ENCODE data around the gene PTPRZ1.

Gene PTPRZ1

DNA sequence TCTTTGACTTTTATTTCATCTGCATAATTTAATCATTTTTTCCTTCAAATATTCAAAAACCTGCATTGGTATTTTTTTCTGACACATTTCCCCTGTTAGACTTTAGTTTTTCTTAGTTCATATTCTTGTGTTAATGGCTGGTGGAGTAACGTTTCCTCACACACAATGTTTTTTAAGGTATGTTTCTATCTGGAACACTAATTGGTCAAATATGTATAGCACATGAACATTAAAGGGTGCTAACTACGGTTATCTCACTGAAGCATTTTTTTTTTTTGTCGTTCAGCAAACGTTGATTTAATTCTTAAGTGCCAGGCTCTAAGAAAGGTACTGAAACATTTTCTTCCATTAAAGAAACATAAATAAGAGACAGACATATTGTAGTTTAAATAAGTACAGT, 87.7 kb downstream of the PTPRZ1 start:
- no peaks in the 10 kb centered on the region for H3K27me3 ChIP-seq (ENCODE audit: insufficient read depth, low read depth, severe bottlenecking)
- H3K27ac ChIP-seq: no peak overlapping the region
- no peak overlapping the region for H3K4me3 ChIP-seq (ENCODE audit: low read depth, low read length)
- H3K36me3 ChIP-seq: no peaks in the 10 kb centered on the region
- H3K9me3 ChIP-seq (ENCODE audit: severe bottlenecking): no peaks in the 10 kb centered on the region
- TF ChIP-seq, protein P1, sequence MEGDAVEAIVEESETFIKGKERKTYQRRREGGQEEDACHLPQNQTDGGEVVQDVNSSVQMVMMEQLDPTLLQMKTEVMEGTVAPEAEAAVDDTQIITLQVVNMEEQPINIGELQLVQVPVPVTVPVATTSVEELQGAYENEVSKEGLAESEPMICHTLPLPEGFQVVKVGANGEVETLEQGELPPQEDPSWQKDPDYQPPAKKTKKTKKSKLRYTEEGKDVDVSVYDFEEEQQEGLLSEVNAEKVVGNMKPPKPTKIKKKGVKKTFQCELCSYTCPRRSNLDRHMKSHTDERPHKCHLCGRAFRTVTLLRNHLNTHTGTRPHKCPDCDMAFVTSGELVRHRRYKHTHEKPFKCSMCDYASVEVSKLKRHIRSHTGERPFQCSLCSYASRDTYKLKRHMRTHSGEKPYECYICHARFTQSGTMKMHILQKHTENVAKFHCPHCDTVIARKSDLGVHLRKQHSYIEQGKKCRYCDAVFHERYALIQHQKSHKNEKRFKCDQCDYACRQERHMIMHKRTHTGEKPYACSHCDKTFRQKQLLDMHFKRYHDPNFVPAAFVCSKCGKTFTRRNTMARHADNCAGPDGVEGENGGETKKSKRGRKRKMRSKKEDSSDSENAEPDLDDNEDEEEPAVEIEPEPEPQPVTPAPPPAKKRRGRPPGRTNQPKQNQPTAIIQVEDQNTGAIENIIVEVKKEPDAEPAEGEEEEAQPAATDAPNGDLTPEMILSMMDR (IDR thresholded peaks at IDR 0.05; ENCODE audit: low read depth, low read length): no peak
- no peak for DNase-seq

DNA sequence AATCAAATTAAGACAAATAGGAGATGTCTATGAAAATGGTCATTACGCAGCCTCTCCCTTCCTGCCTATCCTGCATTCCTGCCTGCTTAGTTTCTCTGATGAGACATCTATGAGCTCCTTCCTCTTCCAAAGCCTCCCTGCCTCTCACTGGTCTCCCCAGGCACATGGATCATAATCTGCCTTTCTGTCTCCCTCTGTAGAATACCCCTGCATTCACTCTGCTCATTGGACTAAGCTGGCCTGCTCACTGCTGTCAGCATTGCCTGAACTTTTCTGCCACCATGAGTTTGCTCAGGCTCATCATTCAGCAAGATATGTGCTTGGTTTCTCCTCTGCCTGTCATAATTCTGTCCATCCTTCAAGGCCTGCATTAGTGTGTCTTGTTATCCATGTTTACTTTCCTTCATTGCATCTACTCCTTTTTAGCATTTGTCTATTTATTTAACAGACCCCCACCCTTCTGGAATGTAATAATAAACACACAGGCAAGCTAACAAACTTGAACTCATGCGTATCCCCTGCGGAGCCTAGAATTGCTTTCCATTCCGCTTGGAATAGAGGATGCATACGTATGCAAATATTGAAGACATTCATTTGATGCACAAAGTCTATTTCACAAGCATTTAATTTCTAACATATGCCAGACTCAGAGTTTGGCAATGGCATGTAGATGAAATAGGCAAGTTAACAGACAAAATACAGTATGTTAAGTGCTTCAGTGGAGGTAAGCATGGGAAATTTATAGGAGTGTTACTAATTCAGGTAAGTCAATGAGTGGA, 88.3 kb downstream of the PTPRZ1 start:
- H3K36me3 ChIP-seq: no peaks in the 10 kb centered on the region
- H3K27ac ChIP-seq: no peak overlapping the region
- DNase-seq: peak; percentile 16
- no peaks in the 10 kb centered on the region for H3K9me3 ChIP-seq (ENCODE audit: severe bottlenecking)
- TF ChIP-seq, protein P1 (IDR thresholded peaks at IDR 0.05; ENCODE audit: low read depth, low read length): peak; percentile 25; the same call in 1 of the 2 replicates
- H3K4me3 ChIP-seq (ENCODE audit: low read depth, low read length): no peak overlapping the region
- H3K27me3 ChIP-seq (ENCODE audit: insufficient read depth, low read depth, severe bottlenecking): no peaks in the 10 kb centered on the region

DNA sequence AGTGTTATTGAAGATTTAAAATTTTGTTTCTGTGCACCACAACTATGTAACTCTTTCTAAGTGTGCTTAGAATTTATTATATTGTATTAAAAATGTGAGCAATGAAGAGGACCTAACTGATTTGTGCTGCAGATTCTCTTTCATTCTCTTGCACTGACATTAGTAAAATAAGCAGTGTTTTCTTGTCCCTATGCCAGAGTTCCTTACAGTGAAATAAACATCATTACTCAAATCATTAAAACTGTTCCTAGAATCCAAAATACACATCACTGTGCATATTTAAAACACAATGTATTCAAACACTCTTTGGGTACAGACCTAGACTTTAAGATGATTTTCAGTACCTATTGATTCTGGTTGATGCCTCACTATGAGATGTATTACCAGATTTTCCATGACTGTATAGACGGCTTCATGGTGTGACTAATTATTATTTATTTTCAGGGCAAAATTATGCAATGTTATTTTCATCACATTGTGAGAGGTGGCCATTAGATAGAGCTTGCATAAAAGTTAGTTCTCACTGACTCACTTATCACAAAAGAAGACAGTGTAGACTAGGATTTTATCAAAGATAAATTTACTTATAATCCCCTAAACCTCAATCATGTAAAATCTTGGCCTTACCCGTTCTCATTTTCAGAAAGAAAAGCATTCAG, 93.4 kb downstream of the PTPRZ1 start:
- TF ChIP-seq, protein P1 (IDR thresholded peaks at IDR 0.05; ENCODE audit: low read depth, low read length): no peak
- Histone ChIP-seq H3K4me3 (ENCODE audit: low read depth, low read length) (no peak overlapping the region), H3K27ac (no peak overlapping the region), H3K27me3 (ENCODE audit: insufficient read depth, low read depth, severe bottlenecking) (no peaks in the 10 kb centered on the region), H3K9me3 (ENCODE audit: severe bottlenecking) (no peaks in the 10 kb centered on the region), H3K36me3 (no peaks in the 10 kb centered on the region)
- no peak for DNase-seq

DNA sequence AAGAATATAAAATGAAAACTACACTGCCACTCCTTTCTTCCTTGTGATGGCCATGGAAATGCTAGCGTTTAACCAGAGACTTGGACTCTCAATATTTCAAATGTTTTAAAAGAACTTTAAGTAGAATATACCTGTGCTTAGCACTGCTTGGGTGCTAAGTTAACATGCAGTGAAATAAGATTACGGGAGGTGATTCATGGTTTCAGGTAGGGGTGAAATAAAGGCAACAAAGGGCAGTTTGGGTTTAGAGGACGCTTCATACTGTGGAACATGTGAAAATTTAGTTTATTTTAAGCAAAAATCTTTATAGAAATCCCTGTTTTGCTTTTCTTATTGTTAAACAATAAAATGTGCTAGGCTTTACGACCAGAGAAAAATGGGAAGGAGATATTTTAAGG, 94.0 kb downstream of the PTPRZ1 start:
- TF ChIP-seq, protein P1 (IDR thresholded peaks at IDR 0.05; ENCODE audit: low read depth, low read length): no peak

DNA sequence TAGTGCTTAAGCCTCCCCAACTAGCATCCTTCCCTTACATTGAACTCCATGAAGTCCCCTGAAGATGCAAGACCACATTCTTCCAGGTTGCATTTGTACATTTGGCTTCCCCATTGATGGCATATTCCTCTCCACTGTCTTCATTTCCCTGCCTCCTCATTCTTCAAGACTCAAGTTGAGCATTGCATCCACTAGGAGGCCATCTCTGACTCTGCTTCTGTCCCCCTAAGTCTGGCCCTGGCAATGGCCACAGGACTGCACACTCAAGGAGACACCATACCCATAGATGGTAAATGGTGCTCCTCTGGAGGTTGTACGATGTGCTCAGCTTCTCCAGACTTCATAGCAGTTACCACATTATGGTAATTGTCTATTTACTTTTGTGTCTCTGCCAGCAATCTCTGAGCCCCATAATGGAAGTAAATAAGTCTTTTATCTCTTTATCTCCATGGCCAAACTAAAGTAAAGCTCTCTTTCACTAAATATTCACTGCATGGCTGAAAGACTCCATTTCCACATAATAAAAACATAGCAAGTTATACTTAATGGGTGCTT, 112.6 kb downstream of the PTPRZ1 start:
- TF ChIP-seq, protein P1 (IDR thresholded peaks at IDR 0.05; ENCODE audit: low read depth, low read length): no peak
- Histone ChIP-seq H3K27me3 (ENCODE audit: insufficient read depth, low read depth, severe bottlenecking) (no peaks in the 10 kb centered on the region), H3K9me3 (ENCODE audit: severe bottlenecking) (no peaks in the 10 kb centered on the region), H3K4me3 (ENCODE audit: low read depth, low read length) (no peak overlapping the region), H3K36me3 (no peaks in the 10 kb centered on the region), H3K27ac (no peak overlapping the region)
- DNase-seq: no peak

More for the DNA sequence above, 94.0 kb downstream of the PTPRZ1 start:
- Histone ChIP-seq H3K36me3 (no peaks in the 10 kb centered on the region), H3K27ac (no peak overlapping the region), H3K9me3 (ENCODE audit: severe bottlenecking) (no peaks in the 10 kb centered on the region), H3K27me3 (ENCODE audit: insufficient read depth, low read depth, severe bottlenecking) (no peaks in the 10 kb centered on the region), H3K4me3 (ENCODE audit: low read depth, low read length) (no peak overlapping the region)
- no peak for DNase-seq
